Kidney (tissue), 22 donors: Measurements from ENCODE around the gene ZBTB11. TPM values are rescaled to one million over a fixed set of nuclear protein-coding genes. Genes with fewer than 3 reads are reported as not detected.
A peak's percentile ranks its signal among the peaks of the same experiment; 100 is the strongest.

Experiments used
- DNase-seq, 5 donors: peaks; one replicate each; pipeline ENCODE4 v3.0.0-alpha.2; 2013 to 2020
- FAIRE-seq: peaks from 2 replicates; lab custom pipeline; 2012; peaks lifted over from hg19 to GRCh38; lab: Jason Lieb, UNC
- H3K27ac ChIP-seq, 2 donors: one replicate each; pipeline ENCODE4 v1.7.0; 2013; ENCODE audit warnings: low read depth in 2 of 2, low read length in 2 of 2, inconsistent platforms in 1 of 2
- H3K27me3 ChIP-seq: one replicate; pipeline ENCODE4 v1.7.1; 2013; ENCODE audit warnings: low read length, inconsistent platforms; ENCODE audit not compliant: control insufficient read depth, insufficient read depth
- H3K36me3 ChIP-seq, 3 donors: one replicate each; pipeline versions ENCODE4 v1.7.0 to v1.7.1; 2013; ENCODE audit warnings: low read length in 3 of 3, control low read depth in 1 of 3, inconsistent platforms in 1 of 3; ENCODE audit not compliant: insufficient read depth in 3 of 3, control insufficient read depth in 2 of 3
- H3K4me1 ChIP-seq, 3 donors: one replicate each; pipeline versions ENCODE4 v1.7.0 to v1.7.1; 2013; ENCODE audit warnings: low read length in 3 of 3, inconsistent platforms in 1 of 3, low read depth in 1 of 3; ENCODE audit not compliant: control insufficient read depth in 2 of 3, insufficient read depth in 2 of 3
- H3K4me3 ChIP-seq, 3 donors: one replicate each; pipeline versions ENCODE4 v1.7.0 to v1.8.1; 2013; ENCODE audit warnings: low read length in 3 of 3, control low read depth in 1 of 3, inconsistent platforms in 1 of 3
- H3K9ac ChIP-seq, 3 donors: one replicate each; pipeline versions ENCODE4 v1.7.0 to v1.7.1; 2013; ENCODE audit warnings: low read length in 3 of 3, control low read depth in 1 of 3, inconsistent platforms in 1 of 3
- H3K9me3 ChIP-seq, 3 donors: one replicate each; pipeline versions ENCODE4 v1.7.0 to v1.7.1; 2013; ENCODE audit warnings: low read length in 3 of 3, control low read depth in 1 of 3, inconsistent platforms in 1 of 3; ENCODE audit not compliant: control insufficient read depth in 2 of 3, insufficient read depth in 1 of 3
- CTCF ChIP-seq: IDR thresholded peaks from 3 replicates; pipeline ENCODE4 v1.5.1; 2012; ENCODE audit warnings: mild to moderate bottlenecking, moderate library complexity, borderline replicate concordance; ENCODE audit not compliant: insufficient read depth; ENCODE audit errors: extremely low read depth
- intact Hi-C: fragments of 100-400 bp; cut with DNase I; formaldehyde crosslinking; loops from one replicate; pipeline ENCODE4 v1.11.1; 2022
- long read RNA-seq, 10 donors: library from polyadenylated mRNA in 1 of 10; unstranded in 1 of 10; transcript quantifications; one replicate each; pipeline ENCODE4 v2.0.0 and lab custom pipeline, GENCODE V29; 2021 to 2026
- polyA plus RNA-seq: library from polyadenylated mRNA; stranded (reverse); fragments of 350-450 nt; fragmentation: Illumina TruSeq; extraction: RNeasy Lipid Tissue Mini Kit (QIAGEN cat#74804); gene quantifications from one replicate; pipeline ENCODE4 v1.2.3, GENCODE V29; 2014; ENCODE audit warnings: low read depth, low replicate concordance; ENCODE audit not compliant: insufficient read depth
- total RNA-seq: library from RNA; stranded (reverse); fragmentation: NEBNext Ultra II Directional; extraction: Animal tissue kit (Norgen Biotek cat#: 25700); gene quantifications from one replicate; pipeline ENCODE4 v1.2.1, GENCODE V29; 2021
- donor health status: control.
- donor health status: control.
- donor health status: control.
- donor health status: control.
- donor health status: control.
- donor health status: DM: yes; HTN: yes; CAD: no.
- donor health status: Normal renal cell carcinoma (clear cell type).

Gene ZBTB11
- total RNA-seq (14.1 TPM), polyA plus RNA-seq (4.7 TPM)
- long read RNA-seq, donor 1: 0 reads
- long read RNA-seq, donor 2, full-length matches to known transcripts: 2 of 2 reads
- long read RNA-seq, donor 2, partial matches to known transcripts: 0 of 2 reads
- long read RNA-seq, donor 2, other reads (novel, unspliced or antisense): 0 of 2 reads
- long read RNA-seq, donor 3, full-length matches to known transcripts: 1 of 1 reads
- long read RNA-seq, donor 3, partial matches to known transcripts: 0 of 1 reads
- long read RNA-seq, donor 3, other reads (novel, unspliced or antisense): 0 of 1 reads
- long read RNA-seq, donor 4, full-length matches to known transcripts: 2 of 2 reads
- long read RNA-seq, donor 4, partial matches to known transcripts: 0 of 2 reads
- long read RNA-seq, donor 4, other reads (novel, unspliced or antisense): 0 of 2 reads
- long read RNA-seq, donor 5: 0 reads
- long read RNA-seq, donor 6, partial matches to known transcripts: 0 of 2 reads
- long read RNA-seq, donor 6, other reads (novel, unspliced or antisense): 0 of 2 reads
- long read RNA-seq, donor 7, full-length matches to known transcripts: 8 of 10 reads
- long read RNA-seq, donor 7, partial matches to known transcripts: 2 of 10 reads
- long read RNA-seq, donor 7, other reads (novel, unspliced or antisense): 0 of 10 reads
- long read RNA-seq, donor 8, partial matches to known transcripts: 0 of 1 reads
- long read RNA-seq, donor 8, other reads (novel, unspliced or antisense): 0 of 1 reads
- long read RNA-seq, donor 9, partial matches to known transcripts: 0 of 1 reads
- long read RNA-seq, donor 9, other reads (novel, unspliced or antisense): 0 of 1 reads
- long read RNA-seq, donor 10, partial matches to known transcripts: 0 of 1 reads
- long read RNA-seq, donor 10, other reads (novel, unspliced or antisense): 0 of 1 reads

- H3K4me3 ChIP-seq: peak within 1 kb of the TSS; percentile 74 to 98 (median 93)
- TF ChIP-seq CTCF: peak; percentile 58
- H3K9me3 ChIP-seq: no peaks in the 10 kb centered on the region
- peak within 1 kb of the TSS; percentile 98 to 99 for H3K27ac ChIP-seq
- peak within 1 kb of the TSS; percentile 55 to 99 (median 98) for H3K9ac ChIP-seq
- H3K4me1 ChIP-seq: peaks cover 0 to 14% (median 12%) of the 10 kb centered on the region in 3 donors
- DNase-seq: peak; percentile 100
- H3K27me3 ChIP-seq: no peaks in the 10 kb centered on the region
- intact Hi-C loops: no loop called here
- H3K36me3 ChIP-seq: peaks cover 7 to 18% (median 12%) of the 10 kb centered on the region in 3 donors
- peak; percentile 98 for FAIRE-seq
Observed at GRCh38 chr3:101676765-101677435, at the start of gene ZBTB11. TSS of gene ZBTB11 (minus strand) at chr3:101677132. CDS start at chr3:101676914, 218 bp downstream.

- DNase-seq: no peak
- no peak for FAIRE-seq
- Histone ChIP-seq H3K36me3 (no peaks in the 10 kb centered on the region), H3K27ac (no peak overlapping the region), H3K4me1 (peaks cover 0 to 3% (median 0%) of the 10 kb centered on the region in 3 donors), H3K27me3 (no peaks in the 10 kb centered on the region), H3K9me3 (no peaks in the 10 kb centered on the region), H3K4me3 (peak overlapping the region; percentile 92 to 99 (median 97)), H3K9ac (peak overlapping the region; percentile 81 to 94 (median 87))
- TF ChIP-seq CTCF: no peak
- intact Hi-C loops: no loop called here
Observed at GRCh38 chr3:101725890-101726275, 49.0 kb upstream of the ZBTB11 start.

- FAIRE-seq: no peak
Observed at GRCh38 chr3:101725194-101725889, 48.4 kb upstream of the ZBTB11 start.

More at GRCh38 chr3:101725194-101725889, 48.4 kb upstream of the ZBTB11 start:
- Histone ChIP-seq H3K27me3 (no peaks in the 10 kb centered on the region), H3K4me3 (peak overlapping the region; percentile 92 to 99 (median 97)), H3K36me3 (no peaks in the 10 kb centered on the region), H3K9me3 (no peaks in the 10 kb centered on the region), H3K9ac (peak overlapping the region; percentile 81 to 94 (median 87)), H3K4me1 (peaks cover 0 to 3% (median 0%) of the 10 kb centered on the region in 3 donors), H3K27ac (peak overlapping the region; percentile 36 to 96)
- intact Hi-C loops: no loop called here
- TF ChIP-seq CTCF: no peak
- DNase-seq: peak; percentile 44 to 77 (median 73)
